NCI-H1105 (cell line): Measurements from ENCODE around the gene STK35.

Experiments
- DNase-seq: peaks from one replicate; lab custom pipeline; 2025; lab: John Stamatoyannopoulos, UW

Gene STK35

GRCh38 chr20:2101057-2101864 lies at the start of gene STK35:
Gene STK35 (plus strand): TSS chr20:2101827. CDS start chr20:2101882, 55 bp downstream.
- DNase-seq = peak; percentile 78

GRCh38 chr20:2051946-2052345 lies 49.7 kb upstream of the STK35 start:
- DNase-seq = no peak

- DNase-seq = no peak
Observed at GRCh38 chr20:2052741-2053140, 48.9 kb upstream of the STK35 start.

- no peak for DNase-seq
Observed at GRCh38 chr20:2053615-2054014, 48.0 kb upstream of the STK35 start.

- DNase-seq = no peak
Observed at GRCh38 chr20:2054911-2055310, 46.7 kb upstream of the STK35 start.

DNA sequence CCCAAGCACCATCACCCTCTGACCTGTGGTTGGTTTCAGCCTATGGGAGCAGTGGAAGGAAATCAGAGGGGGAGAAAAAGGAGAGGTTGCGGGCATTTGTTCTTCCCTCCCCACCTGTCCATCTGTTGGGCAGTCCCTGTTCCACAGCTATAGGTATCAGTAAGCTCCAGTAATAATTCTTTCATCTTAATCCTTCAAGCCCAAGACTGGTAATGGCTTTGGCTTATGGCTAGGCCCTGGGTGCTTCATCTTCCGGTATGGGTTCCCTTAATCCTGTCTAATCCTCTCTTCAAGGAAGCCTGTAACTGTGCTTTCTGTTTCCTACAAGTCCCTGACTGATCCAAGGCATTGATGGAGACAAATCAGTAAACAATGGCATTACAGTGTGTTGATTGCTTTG lies 42.2 kb upstream of the STK35 start:
- no peak for DNase-seq

DNA sequence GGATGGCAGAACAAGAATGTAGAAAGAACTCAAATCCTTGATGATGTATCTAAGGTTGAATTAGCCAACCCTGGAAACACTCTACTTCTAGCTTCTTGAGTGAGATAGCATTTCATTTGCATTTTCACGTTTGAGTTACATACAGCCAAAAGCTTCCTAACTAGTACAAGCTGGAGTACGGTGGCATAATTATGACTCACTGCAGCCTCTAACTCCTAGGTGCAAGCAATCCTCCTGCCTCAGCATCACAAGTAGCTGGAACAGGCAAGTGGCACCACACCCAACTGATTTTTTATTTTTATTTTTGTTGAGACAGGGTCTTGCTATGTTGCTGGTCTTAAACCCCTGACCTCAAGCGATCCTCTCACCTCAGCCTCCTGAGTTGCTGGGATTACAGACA lies 36.5 kb upstream of the STK35 start:
- no peak for DNase-seq

DNA sequence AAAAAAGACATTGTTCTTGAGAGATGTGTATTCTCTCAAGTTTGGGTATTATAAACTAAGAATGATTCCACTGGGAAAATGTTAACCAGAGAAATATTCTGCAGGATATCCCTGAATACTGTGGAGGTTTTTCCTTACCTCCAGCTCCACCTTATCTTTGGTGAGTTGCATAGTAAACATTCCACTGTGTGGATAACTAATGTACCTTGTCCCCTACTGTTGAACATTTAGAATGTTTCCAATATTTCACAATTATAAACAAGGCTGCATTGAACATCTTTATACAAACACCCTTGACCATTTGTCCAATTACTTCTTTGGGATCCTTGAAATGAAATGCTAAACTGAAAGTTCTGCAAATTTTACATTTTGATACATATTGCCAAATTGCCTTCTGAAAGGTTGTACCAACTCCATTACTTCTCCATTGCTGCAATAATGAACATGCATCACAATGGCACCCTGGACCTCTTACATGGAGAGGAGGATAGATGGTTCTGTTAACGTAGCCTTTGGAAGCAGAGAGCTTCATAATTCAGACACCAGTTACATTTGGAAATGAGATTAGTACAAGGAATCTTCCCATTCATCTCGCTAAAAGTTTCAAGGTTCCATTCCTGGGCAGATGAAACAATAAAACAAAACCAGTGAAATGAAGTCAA lies 35.0 kb upstream of the STK35 start:
- no peak for DNase-seq

GRCh38 chr20:2080532-2081224 lies 20.9 kb upstream of the STK35 start:
- DNase-seq = no peak

DNA sequence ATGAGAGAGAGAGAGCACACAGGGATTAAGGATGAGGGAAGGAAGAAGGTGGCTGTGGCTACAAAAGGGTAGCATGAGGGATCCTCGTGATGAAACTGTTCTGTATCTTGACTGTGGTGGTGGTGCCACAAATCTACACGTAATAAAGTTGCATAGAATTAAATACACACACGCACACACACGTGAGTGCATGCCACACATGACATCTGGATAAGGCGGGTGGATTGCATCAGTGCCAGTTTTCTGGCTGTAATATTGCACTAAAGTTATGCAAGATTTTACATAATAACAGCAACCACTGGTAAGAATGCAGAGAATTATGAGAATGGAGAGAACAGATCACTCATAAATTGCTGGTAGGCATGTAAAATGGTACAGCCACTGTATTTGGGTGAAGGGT lies 16.9 kb upstream of the STK35 start:
- no peak for DNase-seq

DNA sequence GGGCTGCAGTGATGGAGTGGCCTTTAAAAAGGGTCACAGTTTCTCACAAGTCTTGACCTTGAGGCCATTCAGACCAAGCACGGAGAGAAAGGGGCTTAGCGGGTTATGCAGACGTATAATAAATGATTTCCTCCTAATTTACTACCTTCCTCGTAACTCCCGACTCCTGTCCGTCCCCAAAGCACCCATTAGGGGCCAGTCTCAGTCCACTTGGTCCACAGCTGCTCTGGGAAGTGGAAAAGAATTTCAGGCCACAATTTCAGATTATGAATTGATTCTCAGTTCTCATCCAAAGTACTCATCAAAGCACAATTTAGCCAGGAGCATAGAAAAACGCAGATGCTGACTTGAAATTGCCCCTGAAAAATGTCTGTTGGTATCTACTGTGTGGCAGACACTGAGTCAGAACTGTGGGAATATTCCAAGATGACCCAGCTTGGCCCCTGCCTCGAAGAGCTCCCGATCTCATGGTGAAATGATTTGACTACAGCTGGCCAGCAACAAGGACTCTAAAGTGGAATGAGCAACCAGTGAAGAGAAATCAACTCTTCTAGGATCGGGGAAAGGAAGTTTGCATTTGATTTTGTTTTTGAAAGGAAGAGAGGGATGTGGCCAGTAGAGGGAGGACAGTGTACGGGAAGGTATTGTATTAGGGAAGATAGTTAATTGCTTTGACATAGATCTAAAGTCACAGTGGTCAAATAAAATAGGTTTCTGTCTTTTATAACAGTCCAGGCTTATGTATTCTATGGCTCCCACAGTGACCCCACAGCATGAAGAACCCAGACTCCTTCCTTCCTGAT lies 15.2 kb upstream of the STK35 start:
- DNase-seq = no peak

DNA sequence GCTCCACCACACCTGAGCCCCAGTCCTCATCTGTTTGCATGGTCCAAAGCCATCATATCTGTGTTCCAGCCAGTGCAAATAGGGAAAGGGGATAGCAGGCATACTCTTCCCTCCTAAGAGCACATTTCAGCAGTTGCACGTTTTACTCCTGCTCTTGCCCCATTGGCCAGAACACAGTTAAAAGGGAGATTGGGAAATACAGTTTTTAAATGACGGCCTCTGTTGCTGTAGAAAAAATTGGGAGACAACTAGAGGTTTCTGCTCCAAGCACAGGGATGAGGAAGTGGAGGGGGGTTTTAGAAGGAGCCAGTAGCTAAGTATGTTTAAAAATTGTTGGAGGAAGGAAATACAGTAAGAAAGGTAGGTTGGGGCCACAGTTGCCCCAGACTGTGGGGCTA lies 14.6 kb upstream of the STK35 start:
- DNase-seq = no peak

GRCh38 chr20:2088891-2089290 lies 12.7 kb upstream of the STK35 start:
- no peak for DNase-seq

DNA sequence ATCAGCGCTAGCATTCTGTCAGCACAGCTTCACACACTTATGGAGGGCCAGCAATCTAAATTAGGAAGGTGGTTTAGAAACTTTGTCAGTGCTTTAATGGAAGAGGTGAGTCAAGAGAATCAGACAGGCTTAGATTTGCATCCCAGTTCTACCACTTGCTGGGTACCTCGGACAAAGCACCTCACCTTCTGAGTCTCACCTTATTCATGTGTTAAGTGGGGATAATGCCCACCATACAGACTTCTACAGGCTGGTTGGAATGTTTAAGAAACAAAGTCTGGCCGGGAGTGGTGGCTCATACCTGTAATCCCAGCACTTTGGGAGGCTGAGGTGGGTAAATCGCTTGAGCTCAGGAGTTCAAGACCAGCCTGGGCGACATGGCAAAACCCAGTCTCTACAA lies 12.2 kb upstream of the STK35 start:
- no peak for DNase-seq

- peak; percentile 6 for DNase-seq
Observed at GRCh38 chr20:2093159-2093781, 8.4 kb upstream of the STK35 start.

- no peak for DNase-seq
Observed at GRCh38 chr20:2093883-2094282, 7.7 kb upstream of the STK35 start.

DNA sequence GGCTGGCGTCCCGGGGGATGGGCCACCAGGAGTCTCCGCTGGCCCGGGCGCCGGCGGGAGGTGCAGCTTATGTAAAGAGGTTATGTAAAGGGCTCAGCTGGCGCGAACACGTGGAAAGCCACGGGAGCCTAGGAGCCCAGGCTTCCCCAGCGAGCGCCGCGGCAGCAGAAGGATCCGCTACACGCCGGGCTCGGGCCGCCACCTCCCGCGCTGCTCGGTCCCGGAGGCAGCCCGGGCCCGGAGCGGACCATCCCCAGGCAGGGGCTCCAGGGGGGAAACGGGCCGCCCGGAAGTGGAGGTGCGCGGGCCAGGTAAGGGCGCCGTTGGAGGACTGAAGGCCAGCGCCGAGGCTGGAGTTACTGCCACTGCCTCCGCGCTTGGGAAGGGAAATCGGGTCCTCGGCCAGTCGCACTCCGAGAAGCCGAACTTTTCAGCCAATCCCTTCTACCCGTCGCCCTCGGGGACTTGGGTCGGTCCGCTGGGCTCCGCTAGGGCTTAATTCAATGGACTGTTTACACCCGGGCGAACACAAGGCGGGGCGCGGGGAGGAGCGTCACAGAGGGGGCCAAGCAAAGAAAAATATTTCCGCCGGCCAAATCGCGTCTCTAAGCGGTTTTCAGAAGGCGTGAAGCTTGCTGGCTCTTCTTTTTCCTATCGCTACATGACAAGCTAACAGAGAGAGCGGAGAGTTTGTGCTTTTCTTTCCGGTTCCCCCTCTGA lies 398 bp downstream of the STK35 start:
- DNase-seq = peak; percentile 86

GRCh38 chr20:2102585-2103460 lies 1.2 kb downstream of the STK35 start:
- peak; percentile 82 for DNase-seq

DNA sequence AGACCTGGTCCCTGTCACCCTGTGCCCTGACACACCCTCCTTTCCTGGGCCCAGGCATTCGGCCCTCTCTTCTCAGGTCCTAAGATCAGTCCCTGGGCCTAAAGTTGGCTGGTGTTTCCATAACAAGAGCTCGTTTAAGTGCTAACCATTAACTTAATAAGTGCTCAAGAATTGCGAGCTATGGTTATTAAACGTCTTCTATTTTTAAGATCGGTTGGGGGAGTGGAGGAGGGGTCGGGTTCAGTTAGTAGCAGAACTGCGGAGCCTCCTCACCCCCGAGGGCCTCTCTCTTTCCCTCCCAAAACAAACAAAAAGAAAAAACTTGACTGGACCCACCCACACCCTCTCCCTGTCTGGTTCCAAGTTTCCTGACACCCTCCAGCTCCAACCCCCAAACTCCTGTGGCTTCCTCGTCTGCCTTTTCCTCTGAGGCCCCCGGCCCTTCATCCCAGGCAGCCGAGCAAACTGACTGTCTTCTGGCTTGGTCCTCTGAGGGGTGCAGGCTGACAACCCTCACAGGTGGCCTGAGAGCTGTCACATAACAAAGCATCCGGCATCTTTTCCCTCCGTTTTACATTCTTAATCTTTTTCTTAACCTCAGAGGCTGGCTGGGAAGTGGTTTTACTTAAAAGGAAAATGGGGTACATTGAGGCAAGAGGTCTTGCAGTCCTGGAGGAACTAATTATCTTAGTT lies 2.0 kb downstream of the STK35 start:
- no peak for DNase-seq
